Suppressor macrophage treated with lipopolysaccharide for 1 hour (primary cell): ENCODE results near the gene HSPA6.
A peak's percentile ranks its signal among the peaks of the same experiment; 100 is the strongest.
"Not testable (repeated sequence)": the region's sequence is repeated elsewhere in the genome, so short reads cannot be mapped to it uniquely, and the experiment has no call there.

ENCODE experiments used
- DNase-seq, 3 donors: peaks; one replicate each; pipeline ENCODE4 v3.0.0-alpha.2; 2020 to 2022

HSPA6 gene

DNA sequence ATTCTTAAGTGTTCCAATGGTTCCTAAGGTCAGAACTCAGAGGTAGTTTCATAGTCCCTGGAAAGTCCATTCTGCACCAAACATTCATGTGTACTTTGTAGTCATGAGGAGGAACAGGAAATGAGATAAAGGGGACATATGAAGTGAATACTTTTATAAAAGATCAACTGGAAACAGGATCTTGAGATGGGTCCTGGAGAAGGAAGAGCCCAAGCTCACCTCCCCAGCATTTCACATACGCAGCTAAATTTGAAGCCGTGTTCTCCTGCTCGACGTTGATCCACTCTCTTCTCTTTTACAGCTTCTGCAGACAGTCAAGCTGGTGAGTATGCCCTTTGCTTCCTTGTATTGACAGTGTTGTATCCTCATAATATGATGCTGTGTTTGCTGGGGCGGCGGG lies 18.7 kb upstream of the HSPA6 start:
- DNase-seq = peak; percentile 71 to 92 (median 88)

DNA sequence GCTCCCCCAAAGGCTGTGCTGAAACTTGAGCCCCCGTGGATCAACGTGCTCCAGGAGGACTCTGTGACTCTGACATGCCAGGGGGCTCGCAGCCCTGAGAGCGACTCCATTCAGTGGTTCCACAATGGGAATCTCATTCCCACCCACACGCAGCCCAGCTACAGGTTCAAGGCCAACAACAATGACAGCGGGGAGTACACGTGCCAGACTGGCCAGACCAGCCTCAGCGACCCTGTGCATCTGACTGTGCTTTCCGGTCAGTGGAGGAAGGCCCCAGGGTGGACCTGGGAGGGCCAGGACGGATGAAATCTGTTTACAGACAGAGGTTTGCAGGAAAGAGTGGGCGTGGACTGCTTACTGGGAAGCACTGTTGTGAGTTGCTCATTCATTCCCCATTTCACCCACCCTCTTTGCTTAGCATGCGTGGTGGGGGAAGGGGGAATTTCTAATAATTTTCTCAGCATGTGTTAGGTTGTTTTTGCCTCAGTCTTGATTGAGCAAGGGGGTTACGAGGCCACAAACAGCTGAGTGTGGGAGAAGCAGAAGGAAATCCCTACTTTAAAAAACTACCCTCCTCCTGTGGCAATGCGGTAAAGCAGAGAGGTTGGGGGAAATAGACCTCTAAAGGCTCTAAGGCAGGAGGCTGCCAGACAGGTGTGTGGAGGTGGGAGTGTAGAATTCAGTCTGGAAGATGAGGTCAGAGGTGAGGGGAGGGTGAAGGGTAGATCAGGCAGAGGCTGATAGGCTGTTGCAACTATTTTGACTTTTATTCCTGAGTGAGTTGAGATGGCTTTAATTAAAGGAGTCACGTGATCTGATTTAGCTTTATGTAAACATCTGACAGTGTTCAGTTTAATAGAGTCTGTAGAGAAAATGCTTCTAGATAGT lies 17.8 kb upstream of the HSPA6 start:
- DNase-seq = peak; percentile 95 to 99 (median 97)

DNA sequence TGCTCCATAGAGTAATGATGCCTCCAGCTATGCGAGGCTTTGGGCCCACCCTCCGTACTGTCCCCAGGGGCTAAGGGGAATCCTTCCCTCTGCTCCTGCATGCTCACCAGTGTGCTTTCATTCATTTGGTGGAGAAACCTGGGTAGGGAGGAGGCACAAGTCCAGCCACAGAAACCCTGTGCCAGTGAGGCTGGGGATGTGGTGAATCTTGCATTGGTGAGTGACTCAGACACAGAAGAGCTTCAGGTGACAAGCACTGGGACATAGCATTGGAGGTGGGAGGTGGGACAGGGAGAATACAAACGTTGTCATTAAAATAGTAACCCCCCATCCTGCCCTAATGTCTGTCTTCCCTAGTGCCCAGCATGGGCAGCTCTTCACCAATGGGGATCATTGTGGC lies 13.9 kb upstream of the HSPA6 start:
- no peak for DNase-seq

DNA sequence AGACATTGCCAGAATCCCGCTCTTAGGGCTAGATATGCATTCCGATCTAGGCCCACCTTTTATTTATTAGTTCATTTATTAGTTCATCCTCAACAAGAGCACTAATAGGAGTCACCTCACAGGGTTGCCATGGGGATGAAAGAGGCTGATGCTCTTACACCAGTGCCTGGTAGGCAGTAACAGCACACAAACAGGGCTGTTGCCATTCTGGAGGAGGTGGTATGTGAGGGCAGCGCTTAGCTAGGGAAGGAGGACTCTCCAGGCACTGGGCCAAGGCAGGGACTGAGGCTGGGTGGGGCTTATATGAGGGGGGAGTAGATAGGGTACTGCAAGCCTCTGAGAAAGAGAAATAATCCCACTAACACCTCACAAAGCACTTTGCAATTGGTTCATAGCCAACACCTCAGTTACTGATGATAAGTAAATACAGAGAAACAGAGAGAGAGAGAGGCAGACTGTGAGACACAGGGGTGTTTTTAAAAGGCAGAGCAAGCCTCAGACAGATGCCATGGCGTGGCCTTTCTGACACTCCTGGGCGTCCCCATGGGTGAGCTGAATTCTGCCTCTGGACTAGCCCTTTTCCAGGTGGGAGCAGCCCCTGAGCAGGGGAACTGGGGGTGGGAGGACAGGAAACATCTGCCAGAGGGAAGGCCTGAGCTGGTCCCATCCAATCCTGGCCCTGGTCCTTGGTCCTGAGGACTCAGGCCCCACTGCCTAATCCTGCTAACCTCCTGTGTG lies 13.2 kb upstream of the HSPA6 start:
- no peak for DNase-seq

DNA sequence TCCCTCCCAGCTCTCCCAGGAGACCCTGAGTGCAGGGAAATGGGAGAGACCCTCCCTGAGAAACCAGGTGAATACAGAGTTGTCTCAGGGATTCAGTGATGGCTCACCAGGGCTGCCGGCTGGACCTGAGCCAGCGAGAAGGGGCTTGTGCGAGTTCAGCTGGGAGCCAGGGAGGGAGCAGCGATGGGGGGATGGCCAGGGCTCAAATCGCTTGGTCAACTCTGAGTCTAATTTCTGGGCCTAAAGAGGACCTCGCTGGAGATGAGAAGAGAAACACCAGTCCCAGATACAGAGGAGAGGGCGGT lies 12.6 kb upstream of the HSPA6 start:
- no peak for DNase-seq

DNA sequence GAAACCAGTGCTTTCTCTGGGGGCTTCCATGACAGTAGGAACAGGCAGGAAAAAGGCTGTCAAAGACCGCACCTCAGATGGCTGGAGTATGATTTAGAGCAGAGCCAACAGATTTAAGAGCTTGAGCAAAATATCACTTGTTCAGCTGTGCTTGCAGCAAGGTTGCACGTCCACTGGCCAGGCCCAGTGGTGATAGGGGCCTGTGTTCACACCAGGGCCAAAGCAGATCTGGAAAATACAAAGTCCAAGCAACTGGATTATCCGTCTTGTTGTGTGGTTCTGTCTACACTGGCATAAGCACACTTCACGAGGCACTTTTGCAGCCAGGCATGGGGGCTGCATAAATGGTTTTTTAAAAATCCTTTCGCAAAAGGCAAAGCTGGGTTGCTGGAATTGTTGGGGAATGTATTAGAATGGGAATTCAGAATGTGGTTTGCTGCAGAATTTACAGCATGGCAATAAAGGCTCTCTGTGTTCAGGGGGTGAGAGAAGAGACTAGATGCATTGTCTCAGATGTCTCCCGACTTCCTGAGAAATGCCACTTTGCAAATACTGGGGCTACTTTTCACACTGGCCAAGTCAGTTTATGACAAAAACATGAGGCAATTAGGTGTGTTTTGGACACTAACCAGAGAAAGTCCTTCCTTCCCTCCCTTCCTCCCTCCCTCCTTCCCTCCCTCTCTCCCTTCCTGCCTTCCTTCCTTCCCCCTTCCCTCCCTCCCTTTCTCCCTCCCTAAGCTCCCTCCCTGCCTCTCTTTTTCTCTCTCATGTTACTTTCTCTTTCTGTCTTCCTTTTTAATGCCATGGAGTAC lies 11.5 kb upstream of the HSPA6 start:
- not testable (repeated sequence) for DNase-seq

DNA sequence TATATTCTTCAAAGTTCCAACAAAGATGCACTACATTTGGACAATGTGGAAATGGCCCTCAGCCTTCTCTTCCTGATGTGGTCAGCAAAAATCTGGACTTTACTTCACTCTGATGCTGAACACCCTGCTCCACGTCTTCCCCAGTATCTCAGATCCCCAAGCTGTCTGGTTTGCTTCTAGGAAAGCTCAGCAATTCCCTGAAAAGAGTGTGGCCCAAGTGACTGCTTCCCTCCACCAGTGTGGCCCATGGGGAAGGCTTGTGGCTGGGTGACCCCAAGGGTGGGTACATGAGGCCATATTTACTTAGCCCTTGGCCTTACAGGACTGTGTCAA lies 10.9 kb upstream of the HSPA6 start:
- not testable (repeated sequence) for DNase-seq

DNA sequence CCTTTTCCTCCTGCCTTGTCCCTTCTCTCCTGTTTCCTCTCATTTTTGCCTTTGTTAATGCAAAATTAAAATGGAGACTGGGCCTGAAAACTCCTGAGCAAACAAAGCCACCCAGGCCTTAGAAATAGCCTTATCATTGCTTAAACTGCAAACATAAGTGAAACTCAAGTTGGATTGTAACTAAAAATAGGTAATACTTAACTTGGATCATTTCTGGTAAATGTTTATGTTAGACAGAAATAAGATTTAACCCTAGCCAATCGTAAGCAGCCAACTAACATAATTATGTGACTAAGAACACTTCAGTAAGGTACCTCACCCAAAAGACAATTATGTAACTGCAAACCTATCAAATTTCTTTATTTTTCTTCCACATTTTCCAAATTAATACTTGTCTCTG lies 10.4 kb upstream of the HSPA6 start:
- not testable (repeated sequence) for DNase-seq

DNA sequence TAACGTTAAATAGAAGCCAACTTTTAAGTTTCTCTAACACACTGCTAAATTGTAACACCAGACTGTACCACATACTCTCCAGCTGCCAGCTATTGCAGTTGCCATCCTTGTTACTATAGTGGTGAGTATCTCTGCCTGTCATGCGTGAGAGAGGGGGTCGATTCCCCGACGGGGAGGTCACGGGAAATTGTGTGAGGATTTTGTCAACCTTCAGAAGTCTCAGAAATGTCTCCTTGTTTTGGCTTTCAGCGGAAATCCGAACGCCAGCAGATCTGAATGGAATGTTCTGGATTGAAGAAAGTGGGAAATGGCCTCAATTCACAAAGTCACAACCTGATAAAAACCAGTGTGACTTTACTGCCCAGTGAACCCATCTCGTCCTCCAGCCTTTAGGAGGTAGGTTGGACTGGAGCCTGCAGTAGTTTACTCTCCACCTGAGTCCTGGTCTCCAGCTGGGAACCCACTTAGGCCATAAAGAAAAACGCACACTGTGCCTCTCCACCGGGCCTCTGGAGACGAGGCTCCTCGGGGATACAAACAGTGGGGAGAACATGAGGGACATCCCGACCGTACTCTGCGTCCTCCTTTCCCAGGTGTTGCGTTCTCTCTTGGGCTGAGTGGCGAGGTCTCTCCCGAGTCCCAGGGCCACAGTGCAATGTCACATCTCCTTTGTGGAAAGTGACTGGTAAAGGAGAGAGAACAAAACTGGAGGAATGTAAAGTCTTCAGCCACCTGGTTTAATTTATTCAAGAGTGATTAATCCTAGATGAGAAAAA lies 1.1 kb upstream of the HSPA6 start:
- DNase-seq = peak in 1 of 3 donors; percentile 4

DNA sequence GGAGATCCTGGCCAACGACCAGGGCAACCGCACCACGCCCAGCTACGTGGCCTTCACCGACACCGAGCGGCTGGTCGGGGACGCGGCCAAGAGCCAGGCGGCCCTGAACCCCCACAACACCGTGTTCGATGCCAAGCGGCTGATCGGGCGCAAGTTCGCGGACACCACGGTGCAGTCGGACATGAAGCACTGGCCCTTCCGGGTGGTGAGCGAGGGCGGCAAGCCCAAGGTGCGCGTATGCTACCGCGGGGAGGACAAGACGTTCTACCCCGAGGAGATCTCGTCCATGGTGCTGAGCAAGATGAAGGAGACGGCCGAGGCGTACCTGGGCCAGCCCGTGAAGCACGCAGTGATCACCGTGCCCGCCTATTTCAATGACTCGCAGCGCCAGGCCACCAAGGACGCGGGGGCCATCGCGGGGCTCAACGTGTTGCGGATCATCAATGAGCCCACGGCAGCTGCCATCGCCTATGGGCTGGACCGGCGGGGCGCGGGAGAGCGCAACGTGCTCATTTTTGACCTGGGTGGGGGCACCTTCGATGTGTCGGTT lies 477 bp downstream of the HSPA6 start:
- DNase-seq = peak in 1 of 3 donors; percentile 8

DNA sequence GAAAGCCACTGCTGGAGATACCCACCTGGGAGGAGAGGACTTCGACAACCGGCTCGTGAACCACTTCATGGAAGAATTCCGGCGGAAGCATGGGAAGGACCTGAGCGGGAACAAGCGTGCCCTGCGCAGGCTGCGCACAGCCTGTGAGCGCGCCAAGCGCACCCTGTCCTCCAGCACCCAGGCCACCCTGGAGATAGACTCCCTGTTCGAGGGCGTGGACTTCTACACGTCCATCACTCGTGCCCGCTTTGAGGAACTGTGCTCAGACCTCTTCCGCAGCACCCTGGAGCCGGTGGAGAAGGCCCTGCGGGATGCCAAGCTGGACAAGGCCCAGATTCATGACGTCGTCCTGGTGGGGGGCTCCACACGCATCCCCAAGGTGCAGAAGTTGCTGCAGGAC lies 981 bp downstream of the HSPA6 start:
- peak in 2 of 3 donors; percentile 31 to 45 for DNase-seq

DNA sequence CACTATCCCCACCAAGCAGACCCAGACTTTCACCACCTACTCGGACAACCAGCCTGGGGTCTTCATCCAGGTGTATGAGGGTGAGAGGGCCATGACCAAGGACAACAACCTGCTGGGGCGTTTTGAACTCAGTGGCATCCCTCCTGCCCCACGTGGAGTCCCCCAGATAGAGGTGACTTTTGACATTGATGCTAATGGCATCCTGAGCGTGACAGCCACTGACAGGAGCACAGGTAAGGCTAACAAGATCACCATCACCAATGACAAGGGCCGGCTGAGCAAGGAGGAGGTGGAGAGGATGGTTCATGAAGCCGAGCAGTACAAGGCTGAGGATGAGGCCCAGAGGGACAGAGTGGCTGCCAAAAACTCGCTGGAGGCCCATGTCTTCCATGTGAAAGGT lies 1.6 kb downstream of the HSPA6 start:
- DNase-seq = not testable (repeated sequence)

DNA sequence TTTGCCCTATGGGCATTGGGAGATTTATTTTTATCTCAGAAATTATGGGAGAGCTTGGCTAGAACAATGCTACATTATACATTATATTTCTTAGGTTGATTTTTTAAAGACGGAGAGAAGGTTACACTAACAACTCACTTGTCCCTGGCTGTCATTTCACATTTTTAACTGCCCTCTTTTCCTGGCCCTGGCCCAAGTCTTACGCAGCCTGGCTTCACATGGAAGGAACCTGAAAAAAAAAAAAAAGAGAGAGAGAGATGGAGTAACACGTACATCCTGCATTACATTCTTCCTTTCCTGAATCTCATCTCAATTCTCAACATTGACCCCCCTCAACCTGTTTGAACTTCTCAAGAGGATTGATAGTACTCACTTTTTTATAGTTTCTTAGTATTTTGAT lies 4.2 kb downstream of the HSPA6 start:
- peak in 1 of 3 donors; percentile 28 for DNase-seq

DNA sequence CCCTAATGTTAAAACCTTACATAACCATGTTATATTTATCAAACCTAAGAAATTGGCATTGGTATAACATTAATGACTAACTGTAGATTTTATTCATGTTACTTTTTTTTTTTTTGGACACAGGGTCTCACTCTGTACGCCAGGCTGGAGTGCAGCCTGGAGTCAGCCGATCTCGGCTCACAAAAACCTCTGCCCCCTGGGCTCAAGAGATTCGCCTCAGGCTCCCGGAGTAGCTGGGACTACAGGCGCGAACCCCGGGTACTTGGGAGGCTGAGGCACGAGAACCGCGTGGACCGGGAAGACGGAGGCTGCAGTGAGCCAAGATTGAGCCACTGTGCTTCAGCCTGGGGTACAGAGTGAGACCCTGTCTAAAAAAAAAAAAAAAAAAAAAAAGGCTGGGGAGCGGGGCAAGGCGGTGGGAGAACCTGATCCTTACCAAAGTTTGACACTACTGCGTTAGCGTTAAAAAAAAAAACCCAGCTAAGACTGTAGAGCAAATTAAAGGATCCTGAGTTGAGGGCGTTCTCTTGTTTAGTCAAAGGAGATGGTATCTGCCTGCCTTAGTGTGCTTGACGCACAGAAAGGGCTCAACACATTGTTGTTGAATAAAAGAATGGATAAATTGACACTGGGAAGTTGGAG lies 5.2 kb downstream of the HSPA6 start:
- not testable (repeated sequence) for DNase-seq

DNA sequence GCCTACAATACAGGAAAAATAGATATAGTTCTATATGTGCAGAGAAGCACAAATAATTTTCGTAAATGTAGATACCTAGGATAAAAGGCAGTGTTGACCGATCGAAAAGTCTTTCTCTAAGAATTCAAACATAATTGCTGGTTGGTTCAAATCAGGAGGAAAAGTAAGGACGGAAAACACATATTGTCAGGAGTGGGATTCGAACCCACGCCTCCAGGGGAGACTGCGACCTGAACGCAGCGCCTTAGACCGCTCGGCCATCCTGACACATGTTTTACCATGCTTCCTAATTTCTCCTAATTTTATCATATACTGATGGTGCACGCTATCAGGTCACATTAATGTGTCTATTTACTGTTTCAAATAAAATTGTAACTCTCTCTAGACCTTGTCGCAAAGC lies 5.8 kb downstream of the HSPA6 start:
- DNase-seq = peak; percentile 43 to 70 (median 65)

DNA sequence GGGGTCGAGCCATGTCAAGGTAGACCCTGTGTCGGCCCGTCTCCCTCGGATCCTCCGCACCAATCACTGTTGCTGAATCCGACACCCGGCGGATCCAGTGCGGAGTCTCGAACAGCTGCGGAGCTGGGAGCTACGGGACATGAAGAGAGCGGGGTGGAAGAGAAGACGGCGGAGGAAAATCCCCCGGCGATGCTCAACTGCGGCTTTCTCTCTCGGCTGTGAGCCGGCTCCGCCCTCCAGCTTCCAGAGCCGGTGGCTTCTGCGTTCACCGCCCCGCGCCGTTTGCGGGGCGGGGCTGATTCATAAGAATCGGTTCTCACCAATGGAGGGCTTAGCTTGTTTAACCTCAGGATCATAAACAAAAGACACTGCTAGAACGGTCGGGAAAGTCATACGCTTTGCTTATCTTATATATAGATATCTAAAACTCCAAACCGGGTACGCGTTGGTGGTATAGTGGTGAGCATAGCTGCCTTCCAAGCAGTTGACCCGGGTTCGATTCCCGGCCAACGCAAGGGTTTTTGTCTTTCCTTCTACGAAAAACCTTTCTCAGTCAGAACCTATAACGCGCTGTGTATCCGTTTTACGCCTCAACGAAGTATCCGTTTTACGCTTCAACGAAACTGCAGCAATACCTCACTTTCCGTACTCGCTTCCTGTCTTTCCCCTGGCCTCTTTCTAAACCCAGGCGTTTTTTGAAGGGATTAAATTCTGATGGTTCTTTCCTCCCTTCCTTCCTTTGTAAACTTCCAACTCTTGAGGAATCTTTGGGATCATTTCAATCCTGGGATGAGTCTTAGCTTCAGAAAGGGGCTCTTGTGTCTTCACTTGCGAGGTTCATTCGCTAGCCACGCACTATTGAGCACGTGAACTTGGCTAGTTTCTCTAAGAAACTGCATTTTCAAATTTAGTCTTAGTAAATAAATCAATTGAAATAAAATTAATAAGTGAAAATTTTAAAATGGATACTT lies 6.6 kb downstream of the HSPA6 start:
- DNase-seq = peak; percentile 87 to 94 (median 91)

DNA sequence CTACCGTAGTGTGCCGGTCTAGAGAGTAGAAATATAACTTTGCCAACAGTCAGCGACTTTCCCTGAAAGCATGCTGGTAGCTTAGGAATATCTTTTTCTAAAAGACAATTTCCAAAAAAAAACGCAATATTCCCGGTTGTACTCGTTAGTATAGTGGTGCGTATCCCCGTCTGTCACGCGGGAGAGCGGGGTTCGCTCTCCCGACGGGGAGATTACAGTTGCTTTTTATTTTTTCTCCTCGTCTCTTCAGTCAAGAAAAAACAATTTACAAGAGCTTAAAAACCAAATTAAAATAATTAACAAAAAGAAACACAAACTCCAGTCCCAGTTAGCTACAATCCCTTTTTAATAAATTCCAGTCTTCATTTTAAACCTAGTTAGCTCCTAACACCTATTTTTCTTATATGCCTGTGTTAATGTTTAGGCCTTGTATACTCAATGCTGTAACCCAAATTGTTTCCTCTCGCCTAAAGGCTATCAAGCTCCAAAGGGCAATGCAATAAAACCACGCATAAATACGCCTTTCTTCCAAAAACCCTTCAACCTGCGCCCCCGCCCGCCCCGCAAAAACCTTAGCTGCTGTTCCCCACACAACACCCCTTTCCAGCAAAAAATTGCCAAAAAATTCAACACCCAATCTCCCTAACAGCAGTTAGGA lies 7.8 kb downstream of the HSPA6 start:
- DNase-seq = no peak

DNA sequence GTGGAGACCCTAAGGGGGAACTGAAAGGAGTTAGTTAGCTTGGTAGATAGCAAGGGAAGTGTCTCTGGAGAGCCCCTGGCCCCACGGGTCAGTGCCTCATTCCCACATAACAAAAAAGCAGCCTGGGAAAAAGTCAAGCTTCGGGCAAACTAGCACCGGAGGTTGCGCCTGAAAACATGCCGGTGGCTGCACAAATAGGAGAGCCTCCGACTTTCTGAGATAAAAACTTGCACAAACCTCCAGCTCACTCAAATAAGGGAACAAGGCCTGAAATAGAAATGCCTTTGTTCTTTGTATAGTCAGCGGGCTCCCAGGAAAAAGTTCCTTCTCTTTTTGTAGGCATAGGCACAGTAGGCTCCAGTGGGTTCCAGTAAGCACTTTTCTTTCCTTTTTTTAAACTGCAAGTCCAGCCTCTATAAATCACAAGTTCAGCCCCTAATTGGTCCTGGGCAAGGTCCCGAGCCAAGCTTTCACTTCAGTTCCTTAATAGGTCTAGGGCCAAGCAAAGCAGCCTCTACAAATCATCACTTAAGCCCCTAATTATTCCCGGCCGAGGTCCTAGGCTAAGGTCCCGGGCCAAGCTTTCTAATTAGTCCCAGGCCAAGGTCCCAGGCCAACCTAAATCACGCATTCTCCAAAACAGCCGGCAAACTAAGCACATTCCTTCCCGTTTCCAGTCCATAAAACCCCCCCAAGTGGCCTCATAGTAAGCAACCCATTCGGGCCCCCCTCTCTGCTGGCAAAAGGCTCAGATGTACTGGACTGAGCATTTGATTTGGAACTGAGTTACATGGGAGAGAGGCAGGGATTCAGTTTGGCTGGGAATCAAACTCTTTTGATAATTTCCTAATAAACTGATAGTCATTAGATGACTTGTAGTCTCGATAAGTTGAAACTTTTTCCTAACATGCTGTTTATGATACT lies 8.6 kb downstream of the HSPA6 start:
- DNase-seq = peak; percentile 52 to 74 (median 63)
